ENCODE data around the gene KIRREL1. TPM values are rescaled to one million over a fixed set of nuclear protein-coding genes. Genes with fewer than 3 reads are reported as not detected.

The KIRREL1 gene
- total and polyA plus RNA-seq, 2 donors (not counting 1 experiment from before 2014, with no cell fraction given): 55.5 to 123 TPM

DNA sequence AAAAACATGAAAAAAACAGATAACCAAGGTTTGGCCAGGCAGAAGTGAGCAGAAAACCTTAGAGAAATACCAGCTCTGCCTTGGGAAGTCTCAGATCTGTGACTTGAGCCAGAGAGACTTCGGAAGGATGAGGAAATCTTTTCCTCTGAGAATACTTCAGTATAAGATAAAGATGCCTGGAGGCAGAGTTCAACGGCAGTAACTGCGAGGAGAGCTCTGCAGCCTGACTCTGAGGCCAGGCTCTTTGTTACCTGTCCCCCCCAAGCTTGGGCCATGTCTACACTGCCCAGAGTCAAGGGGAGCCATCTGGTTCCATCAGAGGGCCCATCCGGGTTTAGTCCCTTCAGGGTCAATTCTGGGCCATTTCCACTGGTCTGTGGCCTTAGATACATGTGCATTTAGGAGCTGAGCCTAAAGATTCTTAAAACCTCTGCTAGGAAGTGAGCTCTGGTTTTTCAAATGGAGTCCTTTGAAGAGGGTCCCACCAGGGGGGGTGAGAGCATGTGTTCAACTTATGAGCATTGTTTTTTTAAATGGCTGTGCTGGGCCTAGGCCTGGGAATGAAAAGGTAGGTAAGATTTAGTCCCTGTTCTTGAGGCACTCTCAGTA lies 8.7 kb downstream of the KIRREL1 start:
- no peak overlapping the region for H3K9ac ChIP-seq (ENCODE audit: insufficient read depth, low read length)
- H3K4me1 ChIP-seq (ENCODE audit: control insufficient read depth, extremely low read depth, insufficient read depth, low read length): peaks cover 68% of the 10 kb centered on the region

DNA sequence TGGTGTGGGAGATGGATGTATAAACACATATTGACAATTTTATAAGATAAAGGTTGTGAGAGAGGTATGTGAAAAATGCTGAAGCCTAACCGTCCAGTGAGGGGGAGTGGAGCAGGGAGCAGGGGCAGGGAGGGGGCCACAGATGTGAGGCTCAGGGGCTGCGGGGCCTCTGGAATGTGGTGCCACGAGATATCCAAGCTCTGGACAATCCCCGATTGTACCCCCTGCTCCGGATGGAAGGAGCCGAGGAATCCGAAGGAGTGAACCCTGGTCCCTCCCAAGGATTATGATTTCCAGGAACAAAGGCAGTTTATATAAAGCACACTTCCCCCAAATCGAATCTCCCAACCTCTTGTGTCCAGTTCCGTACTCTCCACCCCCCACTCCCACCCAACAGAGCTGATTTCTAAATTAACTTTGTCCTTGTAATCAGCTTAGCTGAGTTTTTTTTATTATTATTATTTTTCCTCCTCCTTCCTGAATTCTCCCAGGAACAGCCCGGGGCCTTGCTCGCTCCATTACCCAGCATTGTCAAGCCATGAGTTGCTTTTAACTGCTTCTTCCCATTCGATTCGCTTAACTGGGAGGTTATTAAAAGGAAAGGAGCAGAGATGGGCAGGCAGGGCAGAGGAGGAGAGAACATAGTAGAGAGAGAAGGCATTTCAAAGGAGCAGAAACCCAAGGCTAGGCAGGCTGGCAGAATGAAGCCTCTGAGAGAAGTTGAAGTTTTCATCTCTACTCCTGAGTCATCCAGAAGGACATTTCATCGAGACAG lies 9.4 kb downstream of the KIRREL1 start:
- peak in 1 of 2 donors; percentile 53 for DNase-seq (ENCODE audit: low read depth in 2 of 2)
- H4K20me1 ChIP-seq (ENCODE audit: control insufficient read depth, extremely low read depth, insufficient read depth, low read length): no peaks in the 10 kb centered on the region
- no peaks in the 10 kb centered on the region for H3K27me3 ChIP-seq (ENCODE audit: control insufficient read depth, insufficient read depth, low read length)
- H3K4me1 ChIP-seq (ENCODE audit: control insufficient read depth, extremely low read depth, insufficient read depth, low read length): peaks cover 75% of the 10 kb centered on the region
- H2AFZ ChIP-seq (ENCODE audit: low read length): no peak overlapping the region
- TF ChIP-seq, protein P1, sequence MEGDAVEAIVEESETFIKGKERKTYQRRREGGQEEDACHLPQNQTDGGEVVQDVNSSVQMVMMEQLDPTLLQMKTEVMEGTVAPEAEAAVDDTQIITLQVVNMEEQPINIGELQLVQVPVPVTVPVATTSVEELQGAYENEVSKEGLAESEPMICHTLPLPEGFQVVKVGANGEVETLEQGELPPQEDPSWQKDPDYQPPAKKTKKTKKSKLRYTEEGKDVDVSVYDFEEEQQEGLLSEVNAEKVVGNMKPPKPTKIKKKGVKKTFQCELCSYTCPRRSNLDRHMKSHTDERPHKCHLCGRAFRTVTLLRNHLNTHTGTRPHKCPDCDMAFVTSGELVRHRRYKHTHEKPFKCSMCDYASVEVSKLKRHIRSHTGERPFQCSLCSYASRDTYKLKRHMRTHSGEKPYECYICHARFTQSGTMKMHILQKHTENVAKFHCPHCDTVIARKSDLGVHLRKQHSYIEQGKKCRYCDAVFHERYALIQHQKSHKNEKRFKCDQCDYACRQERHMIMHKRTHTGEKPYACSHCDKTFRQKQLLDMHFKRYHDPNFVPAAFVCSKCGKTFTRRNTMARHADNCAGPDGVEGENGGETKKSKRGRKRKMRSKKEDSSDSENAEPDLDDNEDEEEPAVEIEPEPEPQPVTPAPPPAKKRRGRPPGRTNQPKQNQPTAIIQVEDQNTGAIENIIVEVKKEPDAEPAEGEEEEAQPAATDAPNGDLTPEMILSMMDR (conservative IDR thresholded peaks at IDR 0.05 in 1 of 2, IDR thresholded peaks at IDR 0.05 in 1 of 2; ENCODE audit: low read depth in 1 of 2, low read length in 2 of 2): no peak
- no peak for TF ChIP-seq EZH2 (IDR thresholded peaks at IDR 0.05; ENCODE audit: low read length, missing control alignments)
- peak overlapping the region; percentile 81 for H3K27ac ChIP-seq (ENCODE audit: insufficient read depth, low read length)
- peak overlapping the region; percentile 32 for H3K9ac ChIP-seq (ENCODE audit: insufficient read depth, low read length)
- peak overlapping the region in 2 of 4 experiments; percentile 12 to 26 for H3K4me3 ChIP-seq (replicated peaks in 1 of 4; ENCODE audit: control extremely low read depth in 1 of 4, insufficient read depth in 1 of 4, low read depth in 3 of 4, low read length in 4 of 4)
- H3K36me3 ChIP-seq (ENCODE audit: control insufficient read depth, insufficient read depth, low read length): no peaks in the 10 kb centered on the region
- no peaks in the 10 kb centered on the region for H3K9me3 ChIP-seq (ENCODE audit: control insufficient read depth, insufficient read depth, low read depth, low read length)
- H3K79me2 ChIP-seq (ENCODE audit: control insufficient read depth, insufficient read depth, low read length): peaks cover 99% of the 10 kb centered on the region
- H3K4me2 ChIP-seq (ENCODE audit: extremely low read depth, insufficient read depth, low read length): peak overlapping the region; percentile 56

More for the DNA sequence above, 8.7 kb downstream of the KIRREL1 start:
- Histone ChIP-seq H3K4me3 (replicated peaks in 1 of 4; ENCODE audit: control extremely low read depth in 1 of 4, insufficient read depth in 1 of 4, low read depth in 3 of 4, low read length in 4 of 4) (peak overlapping the region in 1 of 4 experiments; percentile 1), H4K20me1 (ENCODE audit: control insufficient read depth, extremely low read depth, insufficient read depth, low read length) (no peaks in the 10 kb centered on the region), H2AFZ (ENCODE audit: low read length) (no peak overlapping the region), H3K27ac (ENCODE audit: insufficient read depth, low read length) (peak overlapping the region; percentile 81), H3K36me3 (ENCODE audit: control insufficient read depth, insufficient read depth, low read length) (no peaks in the 10 kb centered on the region), H3K27me3 (ENCODE audit: control insufficient read depth, insufficient read depth, low read length) (no peaks in the 10 kb centered on the region), H3K79me2 (ENCODE audit: control insufficient read depth, insufficient read depth, low read length) (peaks cover 99% of the 10 kb centered on the region), H3K4me2 (ENCODE audit: extremely low read depth, insufficient read depth, low read length) (peak overlapping the region; percentile 39), H3K9me3 (ENCODE audit: control insufficient read depth, insufficient read depth, low read depth, low read length) (no peaks in the 10 kb centered on the region)
- no peak for DNase-seq (ENCODE audit: low read depth in 2 of 2)
- TF ChIP-seq, protein P1 (conservative IDR thresholded peaks at IDR 0.05 in 1 of 2, IDR thresholded peaks at IDR 0.05 in 1 of 2; ENCODE audit: low read depth in 1 of 2, low read length in 2 of 2): no peak
- TF ChIP-seq EZH2 (IDR thresholded peaks at IDR 0.05; ENCODE audit: low read length, missing control alignments): no peak

GRCh38 chr1:158003406-158003800 lies 10.0 kb downstream of the KIRREL1 start:
- peak overlapping the region in 2 of 4 experiments; percentile 12 to 26 for H3K4me3 ChIP-seq (replicated peaks in 1 of 4; ENCODE audit: control extremely low read depth in 1 of 4, insufficient read depth in 1 of 4, low read depth in 3 of 4, low read length in 4 of 4)
- H4K20me1 ChIP-seq (ENCODE audit: control insufficient read depth, extremely low read depth, insufficient read depth, low read length): no peaks in the 10 kb centered on the region
- peak overlapping the region; percentile 56 for H3K4me2 ChIP-seq (ENCODE audit: extremely low read depth, insufficient read depth, low read length)
- no peaks in the 10 kb centered on the region for H3K9me3 ChIP-seq (ENCODE audit: control insufficient read depth, insufficient read depth, low read depth, low read length)
- no peaks in the 10 kb centered on the region for H3K36me3 ChIP-seq (ENCODE audit: control insufficient read depth, insufficient read depth, low read length)
- no peak overlapping the region for H2AFZ ChIP-seq (ENCODE audit: low read length)
- H3K27me3 ChIP-seq (ENCODE audit: control insufficient read depth, insufficient read depth, low read length): no peaks in the 10 kb centered on the region
- TF ChIP-seq, protein P1 (conservative IDR thresholded peaks at IDR 0.05 in 1 of 2, IDR thresholded peaks at IDR 0.05 in 1 of 2; ENCODE audit: low read depth in 1 of 2, low read length in 2 of 2): no peak
- no peak for TF ChIP-seq EZH2 (IDR thresholded peaks at IDR 0.05; ENCODE audit: low read length, missing control alignments)
- peak overlapping the region; percentile 32 for H3K9ac ChIP-seq (ENCODE audit: insufficient read depth, low read length)
- peaks cover 99% of the 10 kb centered on the region for H3K79me2 ChIP-seq (ENCODE audit: control insufficient read depth, insufficient read depth, low read length)
- DNase-seq (ENCODE audit: low read depth in 2 of 2): peak in 1 of 2 donors; percentile 70
- H3K4me1 ChIP-seq (ENCODE audit: control insufficient read depth, extremely low read depth, insufficient read depth, low read length): peaks cover 79% of the 10 kb centered on the region
- peak overlapping the region; percentile 81 for H3K27ac ChIP-seq (ENCODE audit: insufficient read depth, low read length)

Measured in fibroblast of lung (primary cell).